Endothelial cell of umbilical vein (primary cell): Measurements from ENCODE around the gene MMP11.

ENCODE experiments used
- CTCF ChIP-seq, 2 donors: IDR thresholded peaks; 1 replicate in 1 of 2; 2 replicates in 1 of 2; pipeline ENCODE4 v1.5.1; 2011; ENCODE audit warnings: low read length in 2 of 2, mild to moderate bottlenecking in 2 of 2, moderate library complexity in 2 of 2, control low read depth in 1 of 2, inconsistent platforms in 1 of 2, low read depth in 1 of 2; ENCODE audit not compliant: insufficient read depth in 1 of 2; ENCODE audit errors: extremely low read depth in 1 of 2
- POLR2A ChIP-seq: IDR thresholded peaks from 2 replicates; pipeline ENCODE4 v1.6.1; 2012; ENCODE audit warnings: low read depth, mild to moderate bottlenecking, control low read depth, low read length

- TF ChIP-seq CTCF (IDR thresholded peaks at IDR 0.05; ENCODE audit: extremely low read depth in 1 of 2, insufficient read depth in 1 of 2, low read depth in 1 of 2, low read length in 2 of 2): no peak
- TF ChIP-seq POLR2A: no peak
These were observed 3.2 kb downstream of the MMP11 start for GRCh38 chr22:23775779-23776375.
